ENCODE data around the gene PRKACA. TPM values are rescaled to one million over a fixed set of nuclear protein-coding genes. Genes with fewer than 3 reads are reported as not detected.

The PRKACA gene
- total and polyA plus RNA-seq, 10 of the 15 experiments (the other 5 are each of a cell fraction or from before 2014, with no cell fraction given) = 0.53 to 68.5 (median 11.2) TPM

DNA sequence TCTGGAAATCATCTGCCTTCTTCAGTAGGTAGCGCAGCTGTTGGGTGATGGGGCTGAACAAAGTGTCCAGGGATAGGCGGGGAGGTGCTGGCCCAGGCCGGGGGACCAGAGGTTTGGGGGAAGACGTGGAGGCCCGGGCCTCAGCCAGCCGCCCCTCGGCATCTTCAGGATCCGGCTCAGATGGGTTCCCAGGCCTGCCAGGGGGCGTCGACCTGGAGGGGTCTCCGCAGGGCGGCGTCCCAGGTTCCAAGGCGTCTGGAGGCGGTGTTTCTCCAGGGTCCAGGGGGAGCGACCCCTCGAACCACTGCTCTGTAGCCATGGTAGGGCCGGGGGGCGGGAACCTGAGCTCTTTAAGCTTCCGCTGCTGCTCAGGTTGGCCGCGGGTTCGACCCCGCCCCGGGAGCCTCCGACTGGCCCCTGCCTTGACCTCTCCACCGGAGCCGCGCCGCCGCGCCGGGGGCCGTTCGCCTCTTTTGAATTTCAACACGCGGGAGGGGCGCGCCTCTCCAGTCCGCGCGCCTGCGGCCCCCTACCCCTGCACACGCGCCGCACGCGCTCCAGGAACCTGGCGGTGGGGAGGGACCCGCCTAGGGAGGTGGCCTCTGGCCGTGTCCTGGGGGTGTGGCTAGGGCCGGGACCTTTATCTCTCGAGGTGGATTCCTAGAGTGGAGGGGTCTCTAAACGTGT is 32.1 kb downstream of the PRKACA start, which contains the start of gene C19orf67:
TSS of gene C19orf67 (minus strand) at position 475 of the 687 bp plus-strand sequence. CDS start at position 319, 156 bp downstream.
- Histone ChIP-seq H3K27me3 (replicated peaks in 1 of 2; ENCODE audit: control insufficient read depth in 2 of 2, insufficient read depth in 2 of 2, low read length in 1 of 2) (no peaks in the 10 kb centered on the region), H2AFZ (ENCODE audit: control insufficient read depth, low read depth, low read length) (no peak within 1 kb of the TSS), H3K4me2 (ENCODE audit: control insufficient read depth, insufficient read depth) (no peak within 1 kb of the TSS), H3K9me3 (replicated peaks; ENCODE audit: control insufficient read depth, insufficient read depth, low read length) (no peaks in the 10 kb centered on the region), H4K20me1 (ENCODE audit: control insufficient read depth, insufficient read depth) (no peaks in the 10 kb centered on the region), H3K27ac (ENCODE audit: control insufficient read depth, insufficient read depth) (no peak within 1 kb of the TSS), H3K9ac (ENCODE audit: control insufficient read depth, insufficient read depth, low read length) (no peak within 1 kb of the TSS), H3K4me1 (ENCODE audit: control insufficient read depth, insufficient read depth, low read length) (peaks cover 11% of the 10 kb centered on the region), H3K36me3 (ENCODE audit: control insufficient read depth in 2 of 2, insufficient read depth in 2 of 2, low read length in 1 of 2) (peaks cover 3 to 5% of the 10 kb centered on the region in 2 experiments; a peak in 3 of 4 replicates), H3K79me2 (ENCODE audit: control insufficient read depth, insufficient read depth, low read length) (peaks cover 14% of the 10 kb centered on the region), H3K4me3 (no peak within 1 kb of the TSS)
- no TSS peak for BruUV-seq (replicated peaks)
- FAIRE-seq (no peak), DNase-seq (ENCODE audit: low read depth, low spot score) (no peak), ATAC-seq (no peak)
- ChIA-PET POLR2A (no interaction called here), CTCF (interaction anchor here (0.6 to 1.7 kb wide), 2 partner anchors 29 to 51 kb away, joined by 3 to 7 read pairs; no protein-coding TSS in a partner anchor), SMC1A (ENCODE audit: uncharacterized antibody, unreplicated experiment) (interaction anchor here (0.7 kb wide), 1 partner anchor 347 kb away, joined by 3 read pairs; no protein-coding TSS in a partner anchor), RAD21 (ENCODE audit: unreplicated experiment) (no interaction called here)
- in situ Hi-C loops (cut with MboI) = no loop called here
- 96% methylated on average over 52 of the region's 54 CpGs for WGBS (ENCODE audit: insufficient coverage, insufficient replicate concordance, low lambda C conversion rate, missing lambda C conversion rate)
- intact Hi-C loops (cut with micrococcal nuclease; ENCODE audit: unreplicated experiment) = no loop called here
- TF ChIP-seq, protein P1, sequence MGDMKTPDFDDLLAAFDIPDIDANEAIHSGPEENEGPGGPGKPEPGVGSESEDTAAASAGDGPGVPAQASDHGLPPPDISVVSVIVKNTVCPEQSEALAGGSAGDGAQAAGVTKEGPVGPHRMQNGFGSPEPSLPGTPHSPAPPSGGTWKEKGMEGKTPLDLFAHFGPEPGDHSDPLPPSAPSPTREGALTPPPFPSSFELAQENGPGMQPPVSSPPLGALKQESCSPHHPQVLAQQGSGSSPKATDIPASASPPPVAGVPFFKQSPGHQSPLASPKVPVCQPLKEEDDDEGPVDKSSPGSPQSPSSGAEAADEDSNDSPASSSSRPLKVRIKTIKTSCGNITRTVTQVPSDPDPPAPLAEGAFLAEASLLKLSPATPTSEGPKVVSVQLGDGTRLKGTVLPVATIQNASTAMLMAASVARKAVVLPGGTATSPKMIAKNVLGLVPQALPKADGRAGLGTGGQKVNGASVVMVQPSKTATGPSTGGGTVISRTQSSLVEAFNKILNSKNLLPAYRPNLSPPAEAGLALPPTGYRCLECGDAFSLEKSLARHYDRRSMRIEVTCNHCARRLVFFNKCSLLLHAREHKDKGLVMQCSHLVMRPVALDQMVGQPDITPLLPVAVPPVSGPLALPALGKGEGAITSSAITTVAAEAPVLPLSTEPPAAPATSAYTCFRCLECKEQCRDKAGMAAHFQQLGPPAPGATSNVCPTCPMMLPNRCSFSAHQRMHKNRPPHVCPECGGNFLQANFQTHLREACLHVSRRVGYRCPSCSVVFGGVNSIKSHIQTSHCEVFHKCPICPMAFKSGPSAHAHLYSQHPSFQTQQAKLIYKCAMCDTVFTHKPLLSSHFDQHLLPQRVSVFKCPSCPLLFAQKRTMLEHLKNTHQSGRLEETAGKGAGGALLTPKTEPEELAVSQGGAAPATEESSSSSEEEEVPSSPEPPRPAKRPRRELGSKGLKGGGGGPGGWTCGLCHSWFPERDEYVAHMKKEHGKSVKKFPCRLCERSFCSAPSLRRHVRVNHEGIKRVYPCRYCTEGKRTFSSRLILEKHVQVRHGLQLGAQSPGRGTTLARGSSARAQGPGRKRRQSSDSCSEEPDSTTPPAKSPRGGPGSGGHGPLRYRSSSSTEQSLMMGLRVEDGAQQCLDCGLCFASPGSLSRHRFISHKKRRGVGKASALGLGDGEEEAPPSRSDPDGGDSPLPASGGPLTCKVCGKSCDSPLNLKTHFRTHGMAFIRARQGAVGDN (IDR thresholded peaks at IDR 0.05) = no peak
- TF ChIP-seq, protein P2, sequence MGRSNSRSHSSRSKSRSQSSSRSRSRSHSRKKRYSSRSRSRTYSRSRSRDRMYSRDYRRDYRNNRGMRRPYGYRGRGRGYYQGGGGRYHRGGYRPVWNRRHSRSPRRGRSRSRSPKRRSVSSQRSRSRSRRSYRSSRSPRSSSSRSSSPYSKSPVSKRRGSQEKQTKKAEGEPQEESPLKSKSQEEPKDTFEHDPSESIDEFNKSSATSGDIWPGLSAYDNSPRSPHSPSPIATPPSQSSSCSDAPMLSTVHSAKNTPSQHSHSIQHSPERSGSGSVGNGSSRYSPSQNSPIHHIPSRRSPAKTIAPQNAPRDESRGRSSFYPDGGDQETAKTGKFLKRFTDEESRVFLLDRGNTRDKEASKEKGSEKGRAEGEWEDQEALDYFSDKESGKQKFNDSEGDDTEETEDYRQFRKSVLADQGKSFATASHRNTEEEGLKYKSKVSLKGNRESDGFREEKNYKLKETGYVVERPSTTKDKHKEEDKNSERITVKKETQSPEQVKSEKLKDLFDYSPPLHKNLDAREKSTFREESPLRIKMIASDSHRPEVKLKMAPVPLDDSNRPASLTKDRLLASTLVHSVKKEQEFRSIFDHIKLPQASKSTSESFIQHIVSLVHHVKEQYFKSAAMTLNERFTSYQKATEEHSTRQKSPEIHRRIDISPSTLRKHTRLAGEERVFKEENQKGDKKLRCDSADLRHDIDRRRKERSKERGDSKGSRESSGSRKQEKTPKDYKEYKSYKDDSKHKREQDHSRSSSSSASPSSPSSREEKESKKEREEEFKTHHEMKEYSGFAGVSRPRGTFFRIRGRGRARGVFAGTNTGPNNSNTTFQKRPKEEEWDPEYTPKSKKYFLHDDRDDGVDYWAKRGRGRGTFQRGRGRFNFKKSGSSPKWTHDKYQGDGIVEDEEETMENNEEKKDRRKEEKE (IDR thresholded peaks at IDR 0.05) = no peak
- no peak for TF ChIP-seq SP1 (IDR thresholded peaks at IDR 0.05; ENCODE audit: low read depth, low read length)
- TF ChIP-seq SUZ12 (IDR thresholded peaks at IDR 0.05; ENCODE audit: unreplicated experiment) = no peak
- no peak for TF ChIP-seq ESRRA (IDR thresholded peaks at IDR 0.05; ENCODE audit: low read length)
- no peak for TF ChIP-seq KAT2A (conservative IDR thresholded peaks at IDR 0.05; ENCODE audit: control insufficient read depth, low read depth, low read length)
- TF ChIP-seq CREM (IDR thresholded peaks at IDR 0.05; ENCODE audit: low read depth) = no peak
- no peak for TF ChIP-seq ZZZ3 (IDR thresholded peaks at IDR 0.05; ENCODE audit: control insufficient read depth, insufficient read length, low read depth)
- no peak for TF ChIP-seq EP300 (IDR thresholded peaks at IDR 0.05; ENCODE audit: borderline replicate concordance in 1 of 2, control insufficient read depth in 1 of 2, low read depth in 2 of 2, low read length in 2 of 2)
- TF ChIP-seq NR2F1 (conservative IDR thresholded peaks at IDR 0.05) = no peak
- TF ChIP-seq POU2F2 (IDR thresholded peaks at IDR 0.05; ENCODE audit: borderline replicate concordance, low read depth, low read length) = no peak
- no peak for TF ChIP-seq ZNF622 (IDR thresholded peaks at IDR 0.05)
- TF ChIP-seq CHD2 (IDR thresholded peaks at IDR 0.05; ENCODE audit: borderline replicate concordance, low read depth, low read length) = no peak
- TF ChIP-seq, protein P3, sequence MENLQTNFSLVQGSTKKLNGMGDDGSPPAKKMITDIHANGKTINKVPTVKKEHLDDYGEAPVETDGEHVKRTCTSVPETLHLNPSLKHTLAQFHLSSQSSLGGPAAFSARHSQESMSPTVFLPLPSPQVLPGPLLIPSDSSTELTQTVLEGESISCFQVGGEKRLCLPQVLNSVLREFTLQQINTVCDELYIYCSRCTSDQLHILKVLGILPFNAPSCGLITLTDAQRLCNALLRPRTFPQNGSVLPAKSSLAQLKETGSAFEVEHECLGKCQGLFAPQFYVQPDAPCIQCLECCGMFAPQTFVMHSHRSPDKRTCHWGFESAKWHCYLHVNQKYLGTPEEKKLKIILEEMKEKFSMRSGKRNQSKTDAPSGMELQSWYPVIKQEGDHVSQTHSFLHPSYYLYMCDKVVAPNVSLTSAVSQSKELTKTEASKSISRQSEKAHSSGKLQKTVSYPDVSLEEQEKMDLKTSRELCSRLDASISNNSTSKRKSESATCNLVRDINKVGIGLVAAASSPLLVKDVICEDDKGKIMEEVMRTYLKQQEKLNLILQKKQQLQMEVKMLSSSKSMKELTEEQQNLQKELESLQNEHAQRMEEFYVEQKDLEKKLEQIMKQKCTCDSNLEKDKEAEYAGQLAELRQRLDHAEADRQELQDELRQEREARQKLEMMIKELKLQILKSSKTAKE (IDR thresholded peaks at IDR 0.05; ENCODE audit: low read depth, poor library complexity, severe bottlenecking) = no peak
- no peak for TF ChIP-seq STAT1 (conservative IDR thresholded peaks at IDR 0.05)

Measured in GM12878 (cell line).